ENCODE measurements around the gene ANKS1A. TPM values are rescaled to one million over a fixed set of nuclear protein-coding genes. Genes with fewer than 3 reads are reported as not detected.

The ANKS1A gene
- total and polyA plus RNA-seq, 12 donors = 7.1 to 36.3 (median 29.9) TPM

DNA sequence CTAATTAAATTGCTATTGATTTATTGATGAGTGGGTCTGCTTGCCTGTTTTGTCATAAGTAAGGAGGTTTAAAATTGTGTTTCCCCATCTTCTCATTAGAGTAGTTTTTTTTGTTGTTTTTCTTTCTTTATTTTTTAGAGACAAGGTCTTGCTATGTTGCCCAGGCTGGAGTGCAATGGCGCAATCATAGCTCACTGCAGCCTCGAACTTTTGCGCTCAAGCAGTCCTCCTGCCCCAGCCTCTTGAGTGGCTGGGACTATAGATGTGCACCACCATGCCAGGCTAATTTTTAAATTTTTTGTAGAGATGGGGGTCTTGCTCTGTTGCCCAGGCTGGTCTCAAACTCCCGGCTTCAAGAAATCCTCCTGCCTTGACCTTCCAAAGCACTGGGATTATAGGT lies 31.0 kb downstream of the ANKS1A start:
- ATAC-seq = no peak
- no peaks in the 10 kb centered on the region for H3K36me3 ChIP-seq
- H3K27ac ChIP-seq = no peak overlapping the region
- H3K4me3 ChIP-seq = no peak overlapping the region
- intact Hi-C loops (cut with DNase I) = no loop called here
- WGBS, 2 donors = 88 to 99% methylated on average over 4 of the region's 4 CpGs
- peaks cover 2 to 59% (median 45%) of the 10 kb centered on the region in 9 donors for H3K4me1 ChIP-seq
- H3K27me3 ChIP-seq = no peaks in the 10 kb centered on the region
- H3K9me3 ChIP-seq = no peaks in the 10 kb centered on the region
- TF ChIP-seq, protein P1, sequence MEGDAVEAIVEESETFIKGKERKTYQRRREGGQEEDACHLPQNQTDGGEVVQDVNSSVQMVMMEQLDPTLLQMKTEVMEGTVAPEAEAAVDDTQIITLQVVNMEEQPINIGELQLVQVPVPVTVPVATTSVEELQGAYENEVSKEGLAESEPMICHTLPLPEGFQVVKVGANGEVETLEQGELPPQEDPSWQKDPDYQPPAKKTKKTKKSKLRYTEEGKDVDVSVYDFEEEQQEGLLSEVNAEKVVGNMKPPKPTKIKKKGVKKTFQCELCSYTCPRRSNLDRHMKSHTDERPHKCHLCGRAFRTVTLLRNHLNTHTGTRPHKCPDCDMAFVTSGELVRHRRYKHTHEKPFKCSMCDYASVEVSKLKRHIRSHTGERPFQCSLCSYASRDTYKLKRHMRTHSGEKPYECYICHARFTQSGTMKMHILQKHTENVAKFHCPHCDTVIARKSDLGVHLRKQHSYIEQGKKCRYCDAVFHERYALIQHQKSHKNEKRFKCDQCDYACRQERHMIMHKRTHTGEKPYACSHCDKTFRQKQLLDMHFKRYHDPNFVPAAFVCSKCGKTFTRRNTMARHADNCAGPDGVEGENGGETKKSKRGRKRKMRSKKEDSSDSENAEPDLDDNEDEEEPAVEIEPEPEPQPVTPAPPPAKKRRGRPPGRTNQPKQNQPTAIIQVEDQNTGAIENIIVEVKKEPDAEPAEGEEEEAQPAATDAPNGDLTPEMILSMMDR (IDR thresholded peaks at IDR 0.05) = no peak
- no peak for DNase-seq

DNA sequence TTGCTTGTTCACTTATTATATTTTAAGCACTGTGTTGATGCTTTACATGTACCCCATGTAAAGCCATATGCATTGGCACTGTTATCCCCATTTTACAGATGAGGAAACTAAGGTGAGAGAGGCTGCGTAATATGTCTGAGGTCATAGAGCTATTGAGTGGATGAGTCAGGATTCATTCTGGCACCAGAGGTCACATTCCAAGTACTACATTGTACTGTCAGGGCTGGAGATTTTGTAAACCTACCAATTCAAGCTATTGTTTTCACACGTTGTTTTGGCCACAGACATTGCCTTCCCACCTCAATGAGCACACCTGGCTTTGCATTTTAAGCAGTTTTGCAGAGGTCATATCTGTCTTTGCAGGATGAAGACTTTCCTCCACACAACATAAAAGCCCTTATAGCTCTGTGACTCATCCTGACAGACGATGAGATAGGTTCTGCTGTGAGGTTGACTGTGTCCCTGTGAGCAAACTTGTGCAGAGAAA lies 33.2 kb downstream of the ANKS1A start:
- Histone ChIP-seq H3K36me3 (no peaks in the 10 kb centered on the region), H3K27me3 (no peaks in the 10 kb centered on the region), H3K4me1 (peaks cover 2 to 38% (median 32%) of the 10 kb centered on the region in 9 donors), H3K4me3 (no peak overlapping the region), H3K27ac (no peak overlapping the region), H3K9me3 (no peaks in the 10 kb centered on the region)
- TF ChIP-seq, protein P1 (IDR thresholded peaks at IDR 0.05) = no peak
- intact Hi-C loops (cut with DNase I) = no loop called here
- 73 to 76% methylated on average over 3 of the region's 3 CpGs for WGBS, 2 donors
- ATAC-seq (no peak), DNase-seq (no peak)

DNA sequence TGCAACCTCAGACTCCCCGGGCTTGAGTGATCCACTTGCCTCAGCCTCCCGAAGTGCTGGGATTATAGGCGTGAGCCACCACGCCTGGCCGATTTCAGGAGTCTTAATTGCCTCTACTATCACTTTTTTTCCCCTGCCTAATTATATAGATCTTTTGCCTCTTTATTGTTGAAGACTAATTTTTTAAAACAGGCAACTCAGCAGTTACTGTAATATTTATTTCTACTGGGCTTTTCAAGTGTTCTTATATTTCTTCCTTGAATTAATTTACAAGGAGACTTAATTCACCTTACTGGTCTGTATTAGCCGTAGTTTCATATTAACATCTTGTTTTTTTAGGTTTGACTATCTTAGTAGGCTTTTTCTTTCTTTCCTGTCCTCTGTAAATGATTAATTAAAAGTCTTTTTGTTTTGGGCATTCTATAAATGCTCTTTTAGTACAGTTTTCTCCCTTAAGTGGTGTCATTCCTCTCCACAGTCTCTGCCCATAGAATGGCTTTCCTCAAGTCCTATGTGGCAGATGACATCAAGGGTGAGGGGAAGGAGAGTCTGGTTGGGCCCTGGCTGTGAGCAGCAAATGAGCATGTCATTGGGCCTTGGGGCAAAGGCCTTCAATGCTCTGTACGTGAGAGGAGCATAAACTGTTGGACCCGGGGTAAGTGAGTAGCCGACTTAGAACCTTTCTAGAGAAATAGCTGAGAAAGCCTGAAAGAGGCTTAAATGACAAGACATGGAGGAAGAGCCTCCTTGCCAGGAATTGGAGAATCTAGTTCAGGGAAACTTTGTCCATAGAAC lies 36.0 kb downstream of the ANKS1A start:
- Histone ChIP-seq H3K9me3 (no peaks in the 10 kb centered on the region), H3K36me3 (no peaks in the 10 kb centered on the region), H3K27me3 (no peaks in the 10 kb centered on the region), H3K4me1 (peaks cover 0 to 34% (median 14%) of the 10 kb centered on the region in 9 donors), H3K4me3 (no peak overlapping the region), H3K27ac (no peak overlapping the region)
- TF ChIP-seq, protein P1 (IDR thresholded peaks at IDR 0.05) = no peak
- intact Hi-C loops (cut with DNase I) = no loop called here
- DNase-seq = no peak
- no peak for ATAC-seq
- WGBS, 2 donors = 97% methylated on average over 9 of the region's 9 CpGs

DNA sequence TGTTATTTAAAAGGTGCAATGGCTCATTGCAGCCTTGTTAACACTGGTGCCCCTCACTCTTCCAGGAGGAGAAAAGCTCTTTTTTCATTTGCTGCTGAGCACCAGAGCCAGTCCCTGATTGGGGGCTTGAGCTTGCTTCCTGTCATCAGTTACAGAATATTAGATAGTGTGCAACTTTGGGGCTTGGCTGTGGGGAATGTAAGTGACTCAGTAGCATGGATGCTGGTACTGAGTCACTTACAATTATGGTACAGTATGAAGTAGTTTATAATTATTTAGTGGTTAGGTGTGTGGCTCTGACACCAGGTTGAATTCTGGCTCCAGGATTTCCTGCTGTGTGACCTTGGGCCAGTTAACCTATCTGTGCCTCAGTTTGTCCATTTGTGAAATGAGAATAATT lies 37.6 kb downstream of the ANKS1A start:
- H3K27ac ChIP-seq = no peak overlapping the region
- intact Hi-C loops (cut with DNase I) = no loop called here
- ATAC-seq (no peak), DNase-seq (no peak)
- no peaks in the 10 kb centered on the region for H3K27me3 ChIP-seq
- no peaks in the 10 kb centered on the region for H3K36me3 ChIP-seq
- peaks cover 0 to 28% (median 20%) of the 10 kb centered on the region in 9 donors for H3K4me1 ChIP-seq
- TF ChIP-seq, protein P1 (IDR thresholded peaks at IDR 0.05) = no peak
- no peak overlapping the region for H3K4me3 ChIP-seq
- H3K9me3 ChIP-seq = no peaks in the 10 kb centered on the region
